HepG2 (cell line): ENCODE data around the gene TAPBP. TPM values are rescaled to one million over a fixed set of nuclear protein-coding genes. Genes with fewer than 3 reads are reported as not detected.

Source experiments
- ARID3A ChIP-seq: IDR thresholded peaks from 2 replicates; pipeline ENCODE4 v1.6.1; 2012; ENCODE audit warnings: low read depth, low read length, improper control_type of control experiment
- ATF1 ChIP-seq: IDR thresholded peaks from 2 replicates; pipeline ENCODE4 v1.6.1; 2016; ENCODE audit warnings: mild to moderate bottlenecking, control low read depth
- ATF4 ChIP-seq, 2 experiments: fragments of 450-650 bp in 1 of 2; sonication (generic) in 1 of 2; formaldehyde crosslinking; IDR thresholded peaks; 2 replicates each; pipeline versions ENCODE4 v1.5.0 to v1.8.0; 2020 to 2022; ENCODE audit warnings: mild to moderate bottlenecking in 1 of 2, missing genetic modification reagents in 1 of 2
- DNMT3B ChIP-seq: conservative IDR thresholded peaks from 2 replicates; pipeline ENCODE4 v1.6.1; 2016; ENCODE audit warnings: missing biosample characterization, control low read depth
- ERF ChIP-seq: IDR thresholded peaks from 2 replicates; pipeline ENCODE4 v1.6.1; 2018; ENCODE audit warnings: missing biosample characterization, missing genetic modification reagents
- HNF4A ChIP-seq: sonication (generic); formaldehyde crosslinking; IDR thresholded peaks from 2 replicates; pipeline ENCODE4 v1.4.0; 2020; ENCODE audit warnings: missing genetic modification reagents
- HOXA5 ChIP-seq: sonication (generic); formaldehyde crosslinking; IDR thresholded peaks from 2 replicates; pipeline ENCODE4 v1.4.0; 2020; ENCODE audit warnings: missing genetic modification reagents
- PRMT3 ChIP-seq: sonication (generic); formaldehyde crosslinking; IDR thresholded peaks from 2 replicates; pipeline ENCODE4 v1.8.1; 2022; ENCODE audit warnings: low read depth, mild to moderate bottlenecking, moderate library complexity, missing genetic modification reagents, borderline replicate concordance
- SAP130 ChIP-seq: IDR thresholded peaks from 2 replicates; pipeline ENCODE4 v1.6.1; 2016; ENCODE audit warnings: low read depth
- SMAD1 ChIP-seq: sonication (generic); formaldehyde crosslinking; IDR thresholded peaks from 2 replicates; pipeline ENCODE4 v1.4.0; 2020; ENCODE audit warnings: missing genetic modification reagents, low read depth, mild to moderate bottlenecking, borderline replicate concordance
- TFDP1 ChIP-seq: IDR thresholded peaks from 2 replicates; pipeline ENCODE4 v1.6.1; 2016; ENCODE audit warnings: missing compliant biosample characterization, missing genetic modification reagents, borderline replicate concordance
- ZBTB20 ChIP-seq: sonication (generic); formaldehyde crosslinking; IDR thresholded peaks from 2 replicates; pipeline ENCODE4 v1.8.1; 2023; ENCODE audit warnings: missing genetic modification reagents, low read depth, mild to moderate bottlenecking, borderline replicate concordance
- ZNF432 ChIP-seq: sonication (generic); formaldehyde crosslinking; IDR thresholded peaks from 2 replicates; pipeline ENCODE4 v1.5.0; 2020; ENCODE audit warnings: missing genetic modification reagents, mild to moderate bottlenecking, borderline replicate concordance
- ZNF496 ChIP-seq: sonication (generic); formaldehyde crosslinking; IDR thresholded peaks from 2 replicates; pipeline ENCODE4 v1.8.1; 2023; ENCODE audit warnings: mild to moderate bottlenecking, moderate library complexity, missing genetic modification reagents; ENCODE audit not compliant: insufficient replicate concordance
- ZNF557 ChIP-seq: sonication (generic); formaldehyde crosslinking; IDR thresholded peaks from 2 replicates; pipeline ENCODE4 v1.4.0; 2020; ENCODE audit warnings: missing genetic modification reagents
- ZNF609 ChIP-seq: sonication (generic); formaldehyde crosslinking; IDR thresholded peaks from 2 replicates; pipeline ENCODE4 v1.4.0; 2020; ENCODE audit warnings: mild to moderate bottlenecking, missing genetic modification reagents, borderline replicate concordance
- ZNF709 ChIP-seq: sonication (generic); formaldehyde crosslinking; IDR thresholded peaks from 2 replicates; pipeline ENCODE4 v1.5.0; 2020; ENCODE audit warnings: mild to moderate bottlenecking, missing genetic modification reagents
- ZSCAN31 ChIP-seq: sonication (generic); formaldehyde crosslinking; IDR thresholded peaks from 2 replicates; pipeline ENCODE4 v1.5.0; 2020; ENCODE audit warnings: low read depth, mild to moderate bottlenecking, missing genetic modification reagents
- polyA plus RNA-seq, 8 experiments: library from polyadenylated mRNA; depleted of rRNA in 3 of 8; stranded (reverse) in 7 of 8; unstranded in 1 of 8; fragments of >200 nt; fragmentation: Illumina TruSeq in 4 of 8; extraction: Trizol in 4 of 8; gene quantifications; 2 replicates each; pipeline versions ENCODE4 v1.2.1 to v1.2.3, GENCODE V29; 2011 to 2016; ENCODE audit warnings: low read depth in 4 of 8, missing spikeins in 1 of 8, mixed read lengths in 1 of 8; ENCODE audit not compliant: insufficient read depth in 1 of 8
- total RNA-seq, 5 experiments: library from RNA; depleted of rRNA; stranded (reverse); fragments of >200 nt; fragmentation: Illumina TruSeq; extraction: Trizol; gene quantifications; 2 replicates each; pipeline ENCODE4 v1.2.3, GENCODE V29; 2016; ENCODE audit warnings: low read depth in 1 of 5

The TAPBP gene
- total and polyA plus RNA-seq, 2 of the 13 experiments (the other 11 are each of a cell fraction or from before 2014, with no cell fraction given): 27.4 to 32.3 TPM

DNA sequence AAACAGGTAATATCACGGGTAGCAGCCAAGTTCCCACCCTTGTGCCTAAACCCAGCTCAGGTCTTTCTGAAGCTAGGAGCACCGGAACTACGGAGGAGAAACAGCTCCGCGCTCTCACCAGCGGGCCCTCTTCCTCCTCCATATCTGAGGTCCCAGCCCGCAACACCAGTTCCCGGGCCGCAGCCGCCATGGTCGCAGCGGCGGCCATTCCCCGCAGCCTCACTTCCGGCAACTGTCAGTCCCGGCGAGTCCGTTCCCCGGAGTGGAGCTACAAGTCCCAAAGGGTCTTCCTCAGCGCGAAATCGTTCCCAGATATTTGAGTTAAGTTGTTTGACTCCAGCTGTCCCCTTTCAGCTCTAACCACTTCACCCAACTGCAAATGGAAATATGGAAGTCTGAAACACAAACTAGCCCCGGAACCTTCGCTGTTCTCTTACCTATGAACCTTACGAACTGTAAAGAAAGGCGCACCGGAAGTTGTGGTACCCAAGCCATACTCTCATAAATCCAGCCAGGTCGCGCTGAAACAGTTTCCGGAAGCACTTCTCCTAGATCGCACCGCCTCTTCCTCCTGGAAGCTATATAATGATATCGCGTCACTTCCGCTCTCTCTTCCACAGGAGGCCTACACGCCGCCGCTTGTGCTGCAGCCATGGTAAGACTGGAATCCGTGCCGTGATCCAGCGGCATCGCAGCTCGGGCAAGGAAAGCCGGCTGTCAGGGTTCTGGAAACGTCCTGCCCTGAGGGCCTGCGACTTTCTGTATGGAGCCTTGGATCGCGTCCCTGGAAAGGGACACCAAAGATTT is 42.2 kb downstream of the TAPBP start, which contains the start of the genes RPS18 and VPS52 (continued):
- no peak for TF ChIP-seq PRMT3 (CRISPR knock-in tag)
- TF ChIP-seq DNMT3B (CRISPR knock-in tag): no peak
- TF ChIP-seq ERF (CRISPR knock-in tag): peak; percentile 79
- TF ChIP-seq HOXA5 (CRISPR knock-in tag): peak; percentile 92
- TF ChIP-seq HNF4A (CRISPR knock-in tag): no peak; the same call in 1 of the 2 replicates
- peak; percentile 99 for TF ChIP-seq SAP130
- TF ChIP-seq ARID3A: no peak; the same call in 1 of the 2 replicates
- TF ChIP-seq ATF4 (CRISPR knock-in tag; IDR thresholded peaks at IDR 0.05): peak in 1 of 2 experiments; percentile 58; a peak in 2 of 4 replicates
- no peak; the same call in 1 of the 2 replicates for TF ChIP-seq SMAD1
- peak; percentile 95 for TF ChIP-seq ZNF557 (CRISPR knock-in tag)
- TF ChIP-seq ATF1 (CRISPR knock-in tag): peak; percentile 87
- TF ChIP-seq ZBTB20 (CRISPR knock-in tag): peak; percentile 74; the same call in 1 of the 2 replicates
- peak; percentile 79 for TF ChIP-seq ZNF709 (CRISPR knock-in tag)
- no peak for TF ChIP-seq ZNF496 (CRISPR knock-in tag)
- peak; percentile 41; the same call in 1 of the 2 replicates for TF ChIP-seq ZNF609 (CRISPR knock-in tag)
- TF ChIP-seq ZNF432 (CRISPR knock-in tag): no peak
- peak; percentile 34; the same call in 1 of the 2 replicates for TF ChIP-seq TFDP1
- TF ChIP-seq ZSCAN31: peak; percentile 97
